ENCODE measurements around the gene CAAP1.

CAAP1 gene

DNA sequence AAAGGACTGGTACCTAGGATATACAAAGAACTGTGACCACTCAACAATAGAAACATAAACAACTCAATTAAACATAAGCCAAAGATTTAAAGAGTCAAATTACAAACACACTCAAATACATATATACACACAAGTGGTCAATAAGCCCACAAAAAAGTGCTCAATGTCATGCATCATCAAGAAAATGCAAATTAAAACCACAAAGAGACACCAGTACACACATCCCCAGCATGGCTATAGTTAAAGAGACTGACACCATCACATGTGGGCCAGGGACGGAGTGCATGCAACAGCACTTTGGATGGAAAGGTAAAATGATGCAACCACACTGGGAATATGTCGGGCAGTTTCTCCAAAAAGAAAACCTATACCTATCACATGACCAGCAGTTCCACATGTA lies 89.7 kb downstream of the CAAP1 start:
- H3K4me3 ChIP-seq (ENCODE audit: low read depth, low read length): no peak overlapping the region
- TF ChIP-seq, protein P1, sequence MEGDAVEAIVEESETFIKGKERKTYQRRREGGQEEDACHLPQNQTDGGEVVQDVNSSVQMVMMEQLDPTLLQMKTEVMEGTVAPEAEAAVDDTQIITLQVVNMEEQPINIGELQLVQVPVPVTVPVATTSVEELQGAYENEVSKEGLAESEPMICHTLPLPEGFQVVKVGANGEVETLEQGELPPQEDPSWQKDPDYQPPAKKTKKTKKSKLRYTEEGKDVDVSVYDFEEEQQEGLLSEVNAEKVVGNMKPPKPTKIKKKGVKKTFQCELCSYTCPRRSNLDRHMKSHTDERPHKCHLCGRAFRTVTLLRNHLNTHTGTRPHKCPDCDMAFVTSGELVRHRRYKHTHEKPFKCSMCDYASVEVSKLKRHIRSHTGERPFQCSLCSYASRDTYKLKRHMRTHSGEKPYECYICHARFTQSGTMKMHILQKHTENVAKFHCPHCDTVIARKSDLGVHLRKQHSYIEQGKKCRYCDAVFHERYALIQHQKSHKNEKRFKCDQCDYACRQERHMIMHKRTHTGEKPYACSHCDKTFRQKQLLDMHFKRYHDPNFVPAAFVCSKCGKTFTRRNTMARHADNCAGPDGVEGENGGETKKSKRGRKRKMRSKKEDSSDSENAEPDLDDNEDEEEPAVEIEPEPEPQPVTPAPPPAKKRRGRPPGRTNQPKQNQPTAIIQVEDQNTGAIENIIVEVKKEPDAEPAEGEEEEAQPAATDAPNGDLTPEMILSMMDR (IDR thresholded peaks at IDR 0.05; ENCODE audit: low read depth, low read length): no peak
- no peaks in the 10 kb centered on the region; the same call in 1 of the 2 replicates for H3K4me1 ChIP-seq
- DNase-seq: no peak
- H3K9me3 ChIP-seq: no peaks in the 10 kb centered on the region
- no peaks in the 10 kb centered on the region for H3K36me3 ChIP-seq
- H3K27me3 ChIP-seq: no peaks in the 10 kb centered on the region

DNA sequence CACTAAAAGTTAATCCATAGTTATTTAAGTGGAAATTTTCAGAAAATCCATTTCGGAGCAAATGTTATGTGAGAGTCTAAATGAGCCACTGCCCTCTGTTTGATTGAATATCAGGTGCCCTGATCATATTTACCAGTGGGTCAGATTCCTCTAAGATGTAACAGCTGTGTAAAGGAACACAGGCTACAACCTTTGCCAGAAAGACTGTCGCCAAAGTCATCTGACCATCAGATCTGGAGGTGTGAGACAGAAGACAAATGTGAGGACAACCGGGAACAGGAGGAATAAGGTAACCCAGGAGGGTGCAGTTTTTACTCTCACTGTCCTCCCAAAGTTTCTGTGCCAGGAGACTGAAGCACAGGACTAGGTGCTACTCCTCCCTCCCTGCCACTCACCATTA lies 90.8 kb downstream of the CAAP1 start:
- H3K4me3 ChIP-seq (ENCODE audit: low read depth, low read length): no peak overlapping the region
- no peak for DNase-seq
- no peaks in the 10 kb centered on the region for H3K36me3 ChIP-seq
- H3K27me3 ChIP-seq: no peaks in the 10 kb centered on the region
- no peaks in the 10 kb centered on the region; the same call in 1 of the 2 replicates for H3K4me1 ChIP-seq
- H3K9me3 ChIP-seq: no peaks in the 10 kb centered on the region
- TF ChIP-seq, protein P1 (IDR thresholded peaks at IDR 0.05; ENCODE audit: low read depth, low read length): no peak

- H3K36me3 ChIP-seq: no peaks in the 10 kb centered on the region
- no peak for DNase-seq
- no peak overlapping the region for H3K4me3 ChIP-seq (ENCODE audit: low read depth, low read length)
- TF ChIP-seq, protein P1 (IDR thresholded peaks at IDR 0.05; ENCODE audit: low read depth, low read length): no peak
- no peaks in the 10 kb centered on the region; the same call in 1 of the 2 replicates for H3K4me1 ChIP-seq
- no peaks in the 10 kb centered on the region for H3K9me3 ChIP-seq
- no peaks in the 10 kb centered on the region for H3K27me3 ChIP-seq
These were observed 92.3 kb downstream of the CAAP1 start for GRCh38 chr9:26800322-26800721.

- Histone ChIP-seq H3K4me3 (ENCODE audit: low read depth, low read length) (no peak overlapping the region), H3K9me3 (no peaks in the 10 kb centered on the region), H3K36me3 (no peaks in the 10 kb centered on the region), H3K4me1 (peaks cover 3% of the 10 kb centered on the region; the same call in 1 of the 2 replicates), H3K27me3 (no peaks in the 10 kb centered on the region)
- DNase-seq: no peak
- TF ChIP-seq, protein P1 (IDR thresholded peaks at IDR 0.05; ENCODE audit: low read depth, low read length): no peak
These were observed 101.3 kb downstream of the CAAP1 start for GRCh38 chr9:26791274-26791673.
